SKM-1 treated with dmso at 0.1 percent for 144 hours (cell line): ENCODE data around the gene LACRT.

Experiments used
- DNase-seq: peaks from one replicate; lab custom pipeline; 2025; ENCODE audit not compliant: unreplicated experiment; lab: John Stamatoyannopoulos, UW

LACRT gene

GRCh38 chr12:54603173-54603814 lies 31.4 kb downstream of the LACRT start:
- DNase-seq: peak; percentile 69

DNA sequence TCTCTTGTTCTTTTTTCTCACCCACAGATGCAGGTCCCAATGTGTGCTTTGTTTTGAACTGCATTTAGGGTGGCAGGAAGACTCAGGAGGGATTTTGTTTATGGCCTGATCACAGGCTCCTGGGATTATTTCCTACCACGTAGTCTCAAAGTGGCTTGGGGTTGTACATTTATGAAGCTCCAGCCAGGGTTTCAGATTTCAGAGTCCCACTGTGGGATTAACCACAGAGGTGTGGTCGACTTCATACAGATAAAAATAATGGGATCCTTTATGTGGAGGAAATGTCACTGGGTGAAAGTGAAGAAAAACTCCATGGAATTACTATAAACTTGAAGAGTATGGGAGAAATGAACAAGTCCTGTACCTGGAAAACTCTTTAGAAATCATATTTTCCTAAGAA lies 32.0 kb downstream of the LACRT start:
- no peak for DNase-seq

DNA sequence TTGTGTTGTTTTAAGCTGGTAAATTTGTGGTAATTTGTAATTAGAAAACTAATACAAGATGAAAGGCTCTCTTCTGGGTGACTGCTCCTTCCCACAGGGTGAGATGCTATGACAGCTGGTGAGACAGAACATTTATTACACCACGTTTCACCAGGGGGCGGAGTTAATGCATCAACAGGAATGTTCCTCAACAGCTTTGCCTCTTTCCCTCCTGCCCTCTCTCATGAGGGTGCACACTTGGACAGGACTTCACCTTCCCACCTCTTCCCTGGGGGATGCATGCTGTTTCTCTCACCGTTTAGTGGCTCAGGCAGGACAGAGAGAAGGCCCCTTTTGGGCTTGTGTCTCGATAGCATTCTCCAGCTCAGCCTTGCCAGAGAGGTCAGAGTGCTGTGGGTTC lies 32.9 kb downstream of the LACRT start:
- DNase-seq: no peak

- DNase-seq: no peak
Observed at GRCh38 chr12:54598970-54599369, 35.7 kb downstream of the LACRT start.

GRCh38 chr12:54596526-54596946 lies 38.2 kb downstream of the LACRT start:
- DNase-seq: peak; percentile 21

DNA sequence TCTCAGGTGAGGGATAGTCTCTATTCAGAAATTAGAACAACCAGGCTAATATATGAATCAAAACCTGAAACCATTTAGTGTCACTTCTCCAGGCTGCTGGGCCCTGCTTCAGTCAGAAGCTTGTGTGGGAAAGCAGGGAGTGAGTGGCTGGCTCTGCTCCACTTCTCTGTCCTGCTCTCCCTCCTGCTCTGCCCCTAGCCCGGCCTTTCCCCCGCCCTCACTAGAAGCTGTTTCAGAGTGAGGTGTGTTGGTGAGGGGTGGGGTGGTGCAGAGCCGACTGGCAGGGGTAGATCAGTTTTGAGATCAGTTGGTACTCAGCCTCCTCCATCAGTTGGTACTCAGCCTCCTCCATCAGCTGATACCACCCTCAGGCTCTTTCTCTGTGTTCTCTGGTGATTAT lies 39.2 kb downstream of the LACRT start:
- DNase-seq: no peak

DNA sequence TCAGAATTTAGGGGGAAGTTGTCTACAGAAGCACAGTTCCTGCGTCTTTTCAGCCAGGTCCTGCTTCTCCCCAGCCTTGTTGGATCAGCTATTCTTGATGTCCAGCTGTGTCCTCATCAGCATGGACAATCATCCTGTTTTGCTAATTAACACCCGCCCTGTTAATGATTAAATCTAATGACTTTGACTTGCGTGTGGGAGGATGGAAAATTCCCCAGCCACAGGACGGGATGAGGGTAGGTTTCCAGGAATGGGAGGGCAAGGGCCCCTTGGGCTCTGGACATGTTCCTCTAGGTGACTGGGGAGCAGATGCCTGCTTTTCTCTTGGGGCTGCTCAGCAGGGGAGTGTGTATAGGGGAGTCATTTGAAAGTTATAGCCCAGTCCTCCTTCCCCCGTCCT lies 41.0 kb downstream of the LACRT start:
- no peak for DNase-seq

- DNase-seq: no peak
Observed at GRCh38 chr12:54593135-54593534, 41.6 kb downstream of the LACRT start.

- no peak for DNase-seq
Observed at GRCh38 chr12:54592316-54592715, 42.4 kb downstream of the LACRT start.

DNA sequence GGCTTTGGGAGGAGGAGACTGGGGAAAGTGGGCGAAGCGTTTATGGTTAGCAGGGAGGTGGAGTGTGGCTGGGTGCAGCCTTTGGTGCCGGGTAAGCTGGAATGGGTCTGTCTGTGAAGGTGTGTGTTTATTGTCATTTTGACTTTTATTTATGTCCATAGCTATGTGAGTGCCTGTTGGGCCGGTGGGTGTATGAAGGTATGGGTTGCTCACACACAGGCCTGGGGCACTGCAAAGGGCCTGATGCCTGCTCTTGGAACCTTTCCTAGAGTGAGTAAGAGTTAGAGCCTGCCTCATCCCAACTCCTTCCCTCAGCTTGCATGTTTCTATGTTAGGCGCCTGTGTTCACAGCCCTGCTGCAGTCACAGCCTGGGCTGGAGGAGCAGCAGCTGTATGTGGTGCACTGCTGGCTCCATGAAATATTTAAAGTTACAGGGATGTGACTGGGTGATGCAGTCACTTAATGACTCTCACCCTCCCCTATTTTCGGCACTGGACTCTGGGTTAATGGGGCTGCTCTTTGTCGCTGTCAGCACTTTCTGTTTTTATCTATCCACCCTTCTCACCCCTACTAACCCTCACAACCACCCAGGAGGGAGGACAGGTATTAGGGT lies 43.6 kb downstream of the LACRT start:
- no peak for DNase-seq

DNA sequence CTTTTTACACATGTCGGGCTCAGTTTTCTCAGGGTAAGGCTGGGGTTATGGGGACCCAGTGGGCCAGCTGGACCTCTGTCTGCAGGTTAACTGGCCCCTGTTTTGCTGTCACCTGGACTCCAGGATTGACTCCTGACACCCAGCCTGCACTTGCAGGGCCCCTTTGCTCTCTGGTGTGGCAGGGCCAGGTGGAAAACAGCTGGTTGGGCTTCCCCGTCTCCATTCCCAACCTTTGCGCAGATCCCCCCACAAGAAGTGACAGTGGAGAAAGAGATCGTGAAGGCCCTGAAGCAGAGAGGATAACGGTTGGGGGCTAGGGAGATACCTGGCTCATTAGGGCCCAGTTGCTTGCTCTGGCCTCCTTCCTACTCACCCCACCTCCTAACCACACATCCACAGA lies 44.7 kb downstream of the LACRT start:
- no peak for DNase-seq

DNA sequence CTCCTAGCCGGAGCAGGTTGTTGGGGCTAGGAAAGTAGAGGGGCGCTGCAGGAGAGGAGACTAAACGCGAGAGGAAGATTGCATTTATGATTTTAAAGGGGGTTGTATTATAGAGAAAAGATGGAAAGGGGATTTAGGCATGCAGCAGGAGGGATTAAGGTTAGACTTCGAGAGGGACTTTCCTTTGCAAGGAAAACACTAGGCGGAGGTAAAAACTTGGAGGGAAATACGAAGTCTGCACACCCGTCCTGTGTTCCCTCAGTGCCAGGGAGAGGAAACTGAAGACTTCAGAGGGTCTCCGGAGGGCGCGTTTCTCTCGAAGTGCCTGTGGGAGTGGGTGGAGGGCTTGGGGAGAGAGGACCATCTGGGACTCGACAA lies 45.8 kb downstream of the LACRT start:
- DNase-seq: no peak

- DNase-seq: no peak
Observed at GRCh38 chr12:54588110-54588889, 46.4 kb downstream of the LACRT start, which contains the start of gene PPP1R1A. PPP1R1A (minus strand) TSS chr12:54588659; CDS start chr12:54588488, 171 bp downstream.

DNA sequence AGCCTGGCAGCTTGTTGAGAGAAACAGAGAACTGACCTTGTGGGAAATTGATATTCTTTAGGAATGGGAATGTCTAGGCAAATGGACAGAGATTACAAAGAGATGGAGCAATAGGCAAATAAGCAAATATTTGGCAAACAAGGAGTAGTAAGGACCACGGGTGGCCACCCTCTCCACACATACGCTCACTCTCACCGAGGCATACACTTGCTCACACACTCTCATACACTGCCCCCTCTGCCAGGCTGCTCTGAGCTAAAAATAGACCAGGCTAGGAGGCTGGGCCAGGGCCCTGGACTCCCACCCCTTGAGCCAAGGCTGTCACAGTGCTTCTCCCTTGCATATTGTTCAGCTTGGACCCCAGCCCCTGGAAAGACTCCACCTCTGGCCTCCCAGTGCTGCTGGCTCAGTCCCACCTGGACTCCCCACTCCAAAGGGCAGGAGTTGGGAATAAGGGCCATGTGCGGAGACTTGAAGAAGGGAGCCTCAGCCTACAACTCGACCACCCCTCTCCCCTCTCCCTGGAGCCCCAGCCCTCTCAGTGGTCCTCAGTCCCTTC lies 47.3 kb downstream of the LACRT start:
- DNase-seq: no peak

- no peak for DNase-seq
Observed at GRCh38 chr12:54586620-54587019, 48.1 kb downstream of the LACRT start.

- DNase-seq: no peak
Observed at GRCh38 chr12:54585243-54585642, 49.5 kb downstream of the LACRT start.

DNA sequence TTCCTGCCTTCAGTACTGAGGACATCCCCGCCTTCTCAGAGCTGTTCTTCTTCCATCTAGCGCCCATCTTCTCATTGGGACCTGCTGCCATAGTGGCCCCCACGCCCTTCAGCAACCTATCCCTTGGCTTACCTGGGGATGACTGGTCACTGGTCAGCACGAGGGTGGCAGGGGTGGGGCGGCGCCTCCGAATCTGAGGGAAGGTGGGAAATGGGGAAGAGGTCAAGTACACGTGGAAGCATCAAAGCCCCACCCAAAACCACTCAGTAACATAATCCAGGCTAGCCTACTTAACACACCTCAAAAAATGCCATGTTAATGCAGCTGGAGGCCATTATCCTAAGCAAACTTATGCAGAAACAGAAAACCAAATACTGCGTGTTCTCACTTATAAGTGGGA lies 50.6 kb downstream of the LACRT start:
- no peak for DNase-seq

DNA sequence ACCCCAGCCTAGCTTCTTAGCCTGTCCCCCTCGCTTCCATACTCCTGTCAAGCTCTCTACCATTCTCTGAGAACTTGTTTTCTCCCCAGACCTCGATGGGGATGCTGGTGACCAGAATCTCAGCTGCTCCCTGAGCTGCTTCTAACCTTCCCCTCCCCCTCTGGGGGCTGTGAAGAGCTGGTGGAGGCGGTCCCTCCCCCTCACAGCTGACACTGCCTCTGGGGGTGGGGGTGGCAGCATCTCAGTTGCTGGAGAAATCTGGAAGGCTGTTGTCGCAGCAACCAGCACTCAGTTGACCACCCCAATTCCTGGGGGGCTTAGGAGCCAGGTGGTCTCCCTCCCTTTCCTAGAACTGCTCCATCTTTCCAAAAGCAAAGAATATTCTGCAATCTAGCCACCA lies 51.0 kb downstream of the LACRT start:
- DNase-seq: no peak

GRCh38 chr12:54581412-54581811 lies 53.3 kb downstream of the LACRT start:
- no peak for DNase-seq
